HS-27A (cell line): ENCODE data around the gene RGMB.

Experiments used
- DNase-seq: peaks from one replicate; pipeline ENCODE4 v3.0.0-alpha.2; 2012; ENCODE audit warnings: low read depth, missing footprints

The RGMB gene

GRCh38 chr5:98827588-98828284 lies 54.3 kb downstream of the RGMB start:
- no peak for DNase-seq

- no peak for DNase-seq
Observed at GRCh38 chr5:98836175-98836574, 62.7 kb downstream of the RGMB start.

GRCh38 chr5:98839469-98840383 lies 66.3 kb downstream of the RGMB start:
- DNase-seq, result no peak

- DNase-seq, result no peak
Observed at GRCh38 chr5:98840946-98841345, 67.5 kb downstream of the RGMB start.

GRCh38 chr5:98843481-98843880 lies 70.0 kb downstream of the RGMB start:
- DNase-seq, result no peak

- DNase-seq, result no peak
Observed at GRCh38 chr5:98844865-98845264, 71.4 kb downstream of the RGMB start.

- no peak for DNase-seq
Observed at GRCh38 chr5:98845878-98846277, 72.4 kb downstream of the RGMB start.
